SK-N-SH (cell line): ENCODE results near the gene PRDX5. TPM values are rescaled to one million over a fixed set of nuclear protein-coding genes. Genes with fewer than 3 reads are reported as not detected.

ENCODE experiments used
- CTCF ChIA-PET: fragments of 300-600, 350-600 bp; formaldehyde crosslinking; extraction: SDS; loops from one replicate; lab custom pipeline; 2021; lab: Yijun Ruan, JAX
- POLR2A ChIA-PET: fragments of 350-600 bp; sonication (Branson Sonifier 250); formaldehyde crosslinking; extraction: SDS; loops from one replicate; lab custom pipeline; 2020; ENCODE audit warnings: antibody characterized with exemption, inconsistent platforms; lab: Yijun Ruan, JAX
- DNase-seq: peaks from one replicate; pipeline ENCODE4 v3.0.0; 2012
- H2AFZ ChIP-seq: fragments of 200-600 bp; sonication (generic); 2 replicates; pipeline ENCODE4 v1.8.1; 2016; ENCODE audit warnings: antibody characterized with exemption, mild to moderate bottlenecking, low read depth
- H3F3A ChIP-seq: fragments of 200-600 bp; sonication (generic); replicated peaks from 2 replicates; pipeline ENCODE3; 2016; ENCODE audit warnings: antibody characterized with exemption, mild to moderate bottlenecking; ENCODE audit not compliant: insufficient read depth
- H3K27ac ChIP-seq, 2 experiments: fragments of 200-500 bp in 1 of 2; fragments of 200-600 bp in 1 of 2; sonication (Bioruptor generic) in 1 of 2; sonication (generic), shearing (Covaris generic) in 1 of 2; 2 replicates each; pipeline versions ENCODE4 v1.5.1 to v1.6.1; 2014 to 2016; ENCODE audit warnings: low read depth in 2 of 2, inconsistent platforms in 1 of 2, low read length in 1 of 2, mild to moderate bottlenecking in 1 of 2, mixed read lengths in 1 of 2
- H3K27me3 ChIP-seq: fragments of 200-600 bp; sonication (generic), shearing (Covaris generic); 2 replicates; pipeline ENCODE4 v1.6.1; 2016; ENCODE audit warnings: mixed run types; ENCODE audit not compliant: insufficient read depth
- H3K36me3 ChIP-seq, 2 experiments: fragments of 200-500 bp in 1 of 2; fragments of 200-600 bp in 1 of 2; sonication (Bioruptor generic) in 1 of 2; sonication (generic) in 1 of 2; replicated peaks in 1 of 2; 2 replicates each; pipeline versions ENCODE3 to v1.5.1; 2014 to 2016; ENCODE audit warnings: low read length in 1 of 2, mild to moderate bottlenecking in 1 of 2; ENCODE audit not compliant: insufficient read depth in 2 of 2, control insufficient read depth in 1 of 2
- H3K4me1 ChIP-seq, 2 experiments: fragments of 200-500 bp in 1 of 2; fragments of 200-600 bp in 1 of 2; sonication (Bioruptor generic) in 1 of 2; sonication (generic), shearing (Covaris generic) in 1 of 2; 2 replicates each; pipeline versions ENCODE4 v1.5.1 to v1.6.1; 2014 to 2016; ENCODE audit warnings: low read depth in 1 of 2, low read length in 1 of 2, mixed run types in 1 of 2; ENCODE audit not compliant: insufficient read depth in 2 of 2, control insufficient read depth in 1 of 2
- H3K4me2 ChIP-seq: fragments of 200-600 bp; sonication (generic), shearing (Covaris generic); 2 replicates; pipeline ENCODE4 v1.6.1; 2017; ENCODE audit warnings: mixed run types
- H3K4me3 ChIP-seq, 2 experiments: fragments of 200-500 bp in 1 of 2; fragments of 200-600 bp in 1 of 2; sonication (Bioruptor generic) in 1 of 2; sonication (generic), shearing (Covaris generic) in 1 of 2; 2 replicates each; pipeline versions ENCODE4 v1.5.1 to v1.8.1; 2014 to 2016; ENCODE audit warnings: low read depth in 2 of 2, inconsistent platforms in 1 of 2, low read length in 1 of 2, mild to moderate bottlenecking in 1 of 2, mixed read lengths in 1 of 2, moderate library complexity in 1 of 2
- H3K79me2 ChIP-seq: fragments of 200-600 bp; sonication (generic); 2 replicates; pipeline ENCODE4 v1.8.1; 2017; ENCODE audit warnings: mild to moderate bottlenecking; ENCODE audit not compliant: insufficient read depth
- H3K9ac ChIP-seq: fragments of 200-600 bp; sonication (generic); 2 replicates; pipeline ENCODE4 v1.6.1; 2017; ENCODE audit warnings: mixed run types
- H3K9me2 ChIP-seq: fragments of 200-600 bp; sonication (generic); 2 replicates; pipeline ENCODE4 v1.6.1; 2017; ENCODE audit warnings: mixed run types
- H3K9me3 ChIP-seq: fragments of 200-600 bp; sonication (generic); 2 replicates; pipeline ENCODE4 v1.6.1; 2017; ENCODE audit warnings: mixed run types, mild to moderate bottlenecking, moderate library complexity
- H4K20me1 ChIP-seq: fragments of 200-600 bp; sonication (generic); 2 replicates; pipeline ENCODE4 v1.6.1; 2017; ENCODE audit warnings: mild to moderate bottlenecking, mixed run types; ENCODE audit not compliant: insufficient read depth
- CHD2 ChIP-seq: fragments of 150-350 bp; IDR thresholded peaks from 2 replicates; pipeline ENCODE4 v1.6.1; 2018; ENCODE audit warnings: low read length; ENCODE audit not compliant: partially characterized antibody
- ELF1 ChIP-seq: IDR thresholded peaks from 2 replicates; pipeline ENCODE4 v1.4.0; 2012
- EP300 ChIP-seq, 2 experiments: IDR thresholded peaks; 2 replicates each; pipeline versions ENCODE4 v1.4.0 to v1.6.1; 2012; ENCODE audit warnings: borderline replicate concordance in 1 of 2, low read depth in 1 of 2, low read length in 1 of 2
- FOXM1 ChIP-seq: IDR thresholded peaks from 2 replicates; pipeline ENCODE4 v1.4.0; 2012; ENCODE audit warnings: low read depth, mild to moderate bottlenecking
- MEF2A ChIP-seq: IDR thresholded peaks from 2 replicates; pipeline ENCODE4 v1.4.0; 2012; ENCODE audit warnings: low read depth, borderline replicate concordance
- NFIC ChIP-seq: IDR thresholded peaks from 2 replicates; pipeline ENCODE4 v1.4.0; 2012; ENCODE audit warnings: borderline replicate concordance
- RAD21 ChIP-seq: IDR thresholded peaks from 2 replicates; pipeline ENCODE4 v1.6.1; 2012; ENCODE audit warnings: mild to moderate bottlenecking, low read length
- RFX5 ChIP-seq: IDR thresholded peaks from 2 replicates; pipeline ENCODE4 v1.6.1; 2012; ENCODE audit warnings: mild to moderate bottlenecking, improper control_type of control experiment, low read length
- RXRA ChIP-seq: IDR thresholded peaks from 2 replicates; pipeline ENCODE4 v1.4.0; 2012; ENCODE audit warnings: low read depth, mild to moderate bottlenecking, borderline replicate concordance
- SIN3A ChIP-seq: IDR thresholded peaks from 2 replicates; pipeline ENCODE4 v1.6.1; 2012; ENCODE audit warnings: low read depth, mild to moderate bottlenecking, low read length, moderate library complexity, borderline replicate concordance
- SMC3 ChIP-seq: IDR thresholded peaks from 2 replicates; pipeline ENCODE4 v1.6.1; 2012; ENCODE audit warnings: low read depth, low read length, improper control_type of control experiment
- TCF12 ChIP-seq: IDR thresholded peaks from 2 replicates; pipeline ENCODE4 v1.4.0; 2012
- WGBS: methylation state at CpG from one replicate; pipeline ENCODE4 v1.1.6; 2017; ENCODE audit warnings: low lambda C conversion rate; 5-methylcytosine and 5-hydroxymethylcytosine counted together
- polyA plus RNA-seq, 3 experiments: library from polyadenylated mRNA; depleted of rRNA; stranded (reverse); fragments of >200 nt; gene quantifications; 2 replicates each; pipeline ENCODE4 v1.2.3, GENCODE V29; 2012
- TF ChIP-seq, protein P1 (sequence below): IDR thresholded peaks from 2 replicates; pipeline ENCODE4 v1.4.0; 2012; ENCODE audit warnings: low read depth, borderline replicate concordance
- TF ChIP-seq, protein P2 (sequence below): fragments of 150-350 bp; IDR thresholded peaks from 2 replicates; pipeline ENCODE4 v1.6.1; 2017; ENCODE audit warnings: antibody characterized with exemption, low read length, low read depth, borderline replicate concordance
- TF ChIP-seq, protein P3 (sequence below): IDR thresholded peaks from 2 replicates; pipeline ENCODE4 v1.6.1; 2012; ENCODE audit warnings: mild to moderate bottlenecking, low read depth, low read length, moderate library complexity
- TF ChIP-seq, protein P4 (sequence below): fragments of 150-350 bp; IDR thresholded peaks from 2 replicates; pipeline ENCODE4 v1.6.1; 2016; ENCODE audit warnings: mild to moderate bottlenecking, low read depth, low read length
- TF ChIP-seq, protein P5 (sequence below): fragments of 200-600 bp; sonication (generic); IDR thresholded peaks from 2 replicates; pipeline ENCODE4 v1.6.1; 2017; ENCODE audit warnings: antibody characterized with exemption, mild to moderate bottlenecking, moderate library complexity
- TF ChIP-seq, protein P6 (sequence below): IDR thresholded peaks from 2 replicates; pipeline ENCODE4 v1.4.0; 2012; ENCODE audit warnings: low read depth

Gene PRDX5
- polyA plus RNA-seq, 1 of the 3 experiments (the other 2 are of a cell fraction) = 1,000 TPM

DNA sequence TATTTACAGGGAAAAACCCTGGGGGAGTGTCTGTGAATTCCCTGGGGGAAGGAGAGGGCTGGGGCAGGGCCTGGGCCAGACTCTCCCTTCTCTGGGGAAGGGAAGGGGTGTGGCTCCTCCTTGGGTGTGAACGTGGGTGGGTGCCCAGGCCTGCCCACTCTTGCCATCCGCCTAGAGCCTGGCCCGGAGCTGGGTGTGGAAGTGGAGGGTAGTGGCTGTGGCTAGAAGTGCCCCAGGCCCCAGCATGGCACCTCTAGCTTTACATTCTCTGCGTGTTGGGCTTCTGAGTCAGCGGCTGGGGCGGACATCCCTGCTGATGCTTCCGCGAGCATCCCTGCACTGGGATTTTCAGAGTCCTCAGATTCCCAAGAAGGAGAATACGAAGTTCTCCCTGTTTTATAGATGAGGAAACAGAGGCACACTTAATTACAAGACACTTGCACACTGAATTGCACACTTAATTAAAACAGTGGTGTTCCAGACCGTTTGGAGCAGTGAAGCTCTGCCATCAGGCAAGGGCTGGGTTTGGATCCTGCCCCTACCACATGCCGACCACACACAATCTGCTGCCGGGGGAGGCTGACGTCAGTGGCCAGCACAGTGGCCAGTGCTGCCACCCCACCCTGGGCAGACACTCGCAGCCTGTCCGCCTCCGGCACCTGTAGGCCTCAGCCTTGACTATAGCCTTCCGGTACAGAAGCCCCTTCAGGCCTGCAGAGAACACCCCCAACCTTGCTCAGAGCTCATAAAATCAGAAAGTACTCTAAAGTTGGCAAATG, 41.1 kb upstream of the PRDX5 start:
- peaks cover 10% of the 10 kb centered on the region for H3F3A ChIP-seq
- H2AFZ ChIP-seq = no peak overlapping the region
- H3K79me2 ChIP-seq = peaks cover 17% of the 10 kb centered on the region
- TF ChIP-seq, protein P1, sequence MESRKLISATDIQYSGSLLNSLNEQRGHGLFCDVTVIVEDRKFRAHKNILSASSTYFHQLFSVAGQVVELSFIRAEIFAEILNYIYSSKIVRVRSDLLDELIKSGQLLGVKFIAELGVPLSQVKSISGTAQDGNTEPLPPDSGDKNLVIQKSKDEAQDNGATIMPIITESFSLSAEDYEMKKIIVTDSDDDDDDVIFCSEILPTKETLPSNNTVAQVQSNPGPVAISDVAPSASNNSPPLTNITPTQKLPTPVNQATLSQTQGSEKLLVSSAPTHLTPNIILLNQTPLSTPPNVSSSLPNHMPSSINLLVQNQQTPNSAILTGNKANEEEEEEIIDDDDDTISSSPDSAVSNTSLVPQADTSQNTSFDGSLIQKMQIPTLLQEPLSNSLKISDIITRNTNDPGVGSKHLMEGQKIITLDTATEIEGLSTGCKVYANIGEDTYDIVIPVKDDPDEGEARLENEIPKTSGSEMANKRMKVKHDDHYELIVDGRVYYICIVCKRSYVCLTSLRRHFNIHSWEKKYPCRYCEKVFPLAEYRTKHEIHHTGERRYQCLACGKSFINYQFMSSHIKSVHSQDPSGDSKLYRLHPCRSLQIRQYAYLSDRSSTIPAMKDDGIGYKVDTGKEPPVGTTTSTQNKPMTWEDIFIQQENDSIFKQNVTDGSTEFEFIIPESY = no peak
- TF ChIP-seq RXRA (no peak), RFX5 (no peak), ELF1 (no peak), EP300 (IDR thresholded peaks at IDR 0.05; ENCODE audit: borderline replicate concordance in 1 of 2, low read depth in 1 of 2, low read length in 1 of 2) (no peak), RAD21 (no peak), CHD2 (no peak), MEF2A (no peak), TCF12 (no peak), FOXM1 (no peak), SMC3 (no peak), SIN3A (no peak), NFIC (no peak)
- TF ChIP-seq, protein P2, sequence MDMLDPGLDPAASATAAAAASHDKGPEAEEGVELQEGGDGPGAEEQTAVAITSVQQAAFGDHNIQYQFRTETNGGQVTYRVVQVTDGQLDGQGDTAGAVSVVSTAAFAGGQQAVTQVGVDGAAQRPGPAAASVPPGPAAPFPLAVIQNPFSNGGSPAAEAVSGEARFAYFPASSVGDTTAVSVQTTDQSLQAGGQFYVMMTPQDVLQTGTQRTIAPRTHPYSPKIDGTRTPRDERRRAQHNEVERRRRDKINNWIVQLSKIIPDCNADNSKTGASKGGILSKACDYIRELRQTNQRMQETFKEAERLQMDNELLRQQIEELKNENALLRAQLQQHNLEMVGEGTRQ = no peak
- TF ChIP-seq, protein P3, sequence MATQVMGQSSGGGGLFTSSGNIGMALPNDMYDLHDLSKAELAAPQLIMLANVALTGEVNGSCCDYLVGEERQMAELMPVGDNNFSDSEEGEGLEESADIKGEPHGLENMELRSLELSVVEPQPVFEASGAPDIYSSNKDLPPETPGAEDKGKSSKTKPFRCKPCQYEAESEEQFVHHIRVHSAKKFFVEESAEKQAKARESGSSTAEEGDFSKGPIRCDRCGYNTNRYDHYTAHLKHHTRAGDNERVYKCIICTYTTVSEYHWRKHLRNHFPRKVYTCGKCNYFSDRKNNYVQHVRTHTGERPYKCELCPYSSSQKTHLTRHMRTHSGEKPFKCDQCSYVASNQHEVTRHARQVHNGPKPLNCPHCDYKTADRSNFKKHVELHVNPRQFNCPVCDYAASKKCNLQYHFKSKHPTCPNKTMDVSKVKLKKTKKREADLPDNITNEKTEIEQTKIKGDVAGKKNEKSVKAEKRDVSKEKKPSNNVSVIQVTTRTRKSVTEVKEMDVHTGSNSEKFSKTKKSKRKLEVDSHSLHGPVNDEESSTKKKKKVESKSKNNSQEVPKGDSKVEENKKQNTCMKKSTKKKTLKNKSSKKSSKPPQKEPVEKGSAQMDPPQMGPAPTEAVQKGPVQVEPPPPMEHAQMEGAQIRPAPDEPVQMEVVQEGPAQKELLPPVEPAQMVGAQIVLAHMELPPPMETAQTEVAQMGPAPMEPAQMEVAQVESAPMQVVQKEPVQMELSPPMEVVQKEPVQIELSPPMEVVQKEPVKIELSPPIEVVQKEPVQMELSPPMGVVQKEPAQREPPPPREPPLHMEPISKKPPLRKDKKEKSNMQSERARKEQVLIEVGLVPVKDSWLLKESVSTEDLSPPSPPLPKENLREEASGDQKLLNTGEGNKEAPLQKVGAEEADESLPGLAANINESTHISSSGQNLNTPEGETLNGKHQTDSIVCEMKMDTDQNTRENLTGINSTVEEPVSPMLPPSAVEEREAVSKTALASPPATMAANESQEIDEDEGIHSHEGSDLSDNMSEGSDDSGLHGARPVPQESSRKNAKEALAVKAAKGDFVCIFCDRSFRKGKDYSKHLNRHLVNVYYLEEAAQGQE = no peak
- TF ChIP-seq, protein P4, sequence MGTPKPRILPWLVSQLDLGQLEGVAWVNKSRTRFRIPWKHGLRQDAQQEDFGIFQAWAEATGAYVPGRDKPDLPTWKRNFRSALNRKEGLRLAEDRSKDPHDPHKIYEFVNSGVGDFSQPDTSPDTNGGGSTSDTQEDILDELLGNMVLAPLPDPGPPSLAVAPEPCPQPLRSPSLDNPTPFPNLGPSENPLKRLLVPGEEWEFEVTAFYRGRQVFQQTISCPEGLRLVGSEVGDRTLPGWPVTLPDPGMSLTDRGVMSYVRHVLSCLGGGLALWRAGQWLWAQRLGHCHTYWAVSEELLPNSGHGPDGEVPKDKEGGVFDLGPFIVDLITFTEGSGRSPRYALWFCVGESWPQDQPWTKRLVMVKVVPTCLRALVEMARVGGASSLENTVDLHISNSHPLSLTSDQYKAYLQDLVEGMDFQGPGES = no peak
- TF ChIP-seq, protein P5, sequence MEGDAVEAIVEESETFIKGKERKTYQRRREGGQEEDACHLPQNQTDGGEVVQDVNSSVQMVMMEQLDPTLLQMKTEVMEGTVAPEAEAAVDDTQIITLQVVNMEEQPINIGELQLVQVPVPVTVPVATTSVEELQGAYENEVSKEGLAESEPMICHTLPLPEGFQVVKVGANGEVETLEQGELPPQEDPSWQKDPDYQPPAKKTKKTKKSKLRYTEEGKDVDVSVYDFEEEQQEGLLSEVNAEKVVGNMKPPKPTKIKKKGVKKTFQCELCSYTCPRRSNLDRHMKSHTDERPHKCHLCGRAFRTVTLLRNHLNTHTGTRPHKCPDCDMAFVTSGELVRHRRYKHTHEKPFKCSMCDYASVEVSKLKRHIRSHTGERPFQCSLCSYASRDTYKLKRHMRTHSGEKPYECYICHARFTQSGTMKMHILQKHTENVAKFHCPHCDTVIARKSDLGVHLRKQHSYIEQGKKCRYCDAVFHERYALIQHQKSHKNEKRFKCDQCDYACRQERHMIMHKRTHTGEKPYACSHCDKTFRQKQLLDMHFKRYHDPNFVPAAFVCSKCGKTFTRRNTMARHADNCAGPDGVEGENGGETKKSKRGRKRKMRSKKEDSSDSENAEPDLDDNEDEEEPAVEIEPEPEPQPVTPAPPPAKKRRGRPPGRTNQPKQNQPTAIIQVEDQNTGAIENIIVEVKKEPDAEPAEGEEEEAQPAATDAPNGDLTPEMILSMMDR = no peak
- TF ChIP-seq, protein P6, sequence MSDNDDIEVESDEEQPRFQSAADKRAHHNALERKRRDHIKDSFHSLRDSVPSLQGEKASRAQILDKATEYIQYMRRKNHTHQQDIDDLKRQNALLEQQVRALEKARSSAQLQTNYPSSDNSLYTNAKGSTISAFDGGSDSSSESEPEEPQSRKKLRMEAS = no peak
- no peaks in the 10 kb centered on the region for H4K20me1 ChIP-seq
- DNase-seq = no peak
- no peaks in the 10 kb centered on the region for H3K9me3 ChIP-seq
- no peaks in the 10 kb centered on the region for H3K9me2 ChIP-seq
- H3K4me2 ChIP-seq = no peak overlapping the region
- H3K4me1 ChIP-seq = peaks cover 0 to 8% of the 10 kb centered on the region in 2 experiments; a peak in 1 of 4 replicates
- POLR2A ChIA-PET = interaction anchor here (0.6 to 1.1 kb wide), 2 partner anchors 8 to 12 kb away, joined by 3 to 4 read pairs; no protein-coding TSS in a partner anchor
- no peaks in the 10 kb centered on the region for H3K27me3 ChIP-seq
- H3K27ac ChIP-seq = no peak overlapping the region
- CTCF ChIA-PET = interaction anchor here (0.7 to 7.6 kb wide), 4 partner anchors 14 to 78 kb away, joined by 3 to 139 read pairs (median 6); partner anchors contain the start of genes CATSPERZ, ESRRA, KCNK4 and PRDX5
- H3K4me3 ChIP-seq = no peak overlapping the region
- H3K36me3 ChIP-seq = peaks cover 3 to 22% of the 10 kb centered on the region in 2 experiments
- H3K9ac ChIP-seq = no peak overlapping the region
- 86% methylated on average over 14 of the region's 17 CpGs for WGBS
